ENCODE measurements around the gene PPP2R1A. TPM values are rescaled to one million over a fixed set of nuclear protein-coding genes. Genes with fewer than 3 reads are reported as not detected.
A peak's percentile ranks its signal among the peaks of the same experiment; 100 is the strongest.

Gene PPP2R1A
- total and polyA plus RNA-seq, 2 of the 13 experiments (the other 11 are each of a cell fraction or from before 2014, with no cell fraction given), result 86.7 to 130 TPM

DNA sequence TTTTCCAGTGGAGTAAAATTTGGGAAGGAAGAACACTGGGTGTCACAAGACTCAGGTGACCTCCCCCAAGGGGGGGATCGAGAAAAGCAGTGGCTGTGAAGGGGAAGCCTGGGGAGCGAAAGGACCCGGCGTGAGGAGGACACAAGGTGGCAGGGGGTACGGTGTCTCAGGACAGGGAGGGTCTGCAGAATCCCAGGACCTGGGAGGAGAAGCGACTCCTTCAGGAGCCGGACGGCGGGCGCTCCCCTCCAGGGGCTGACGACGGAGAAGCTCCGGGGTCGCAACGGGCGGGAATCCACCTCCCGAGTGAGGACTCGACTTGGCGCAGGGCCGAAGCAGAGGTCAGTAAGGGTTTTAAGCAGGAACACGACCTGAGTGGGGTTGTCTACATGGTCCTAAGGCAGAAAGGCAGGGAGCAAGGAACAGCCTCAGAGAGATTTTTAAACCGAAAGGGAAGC is 19.0 kb upstream of the PPP2R1A start (continued):
- TF ChIP-seq, protein P1, sequence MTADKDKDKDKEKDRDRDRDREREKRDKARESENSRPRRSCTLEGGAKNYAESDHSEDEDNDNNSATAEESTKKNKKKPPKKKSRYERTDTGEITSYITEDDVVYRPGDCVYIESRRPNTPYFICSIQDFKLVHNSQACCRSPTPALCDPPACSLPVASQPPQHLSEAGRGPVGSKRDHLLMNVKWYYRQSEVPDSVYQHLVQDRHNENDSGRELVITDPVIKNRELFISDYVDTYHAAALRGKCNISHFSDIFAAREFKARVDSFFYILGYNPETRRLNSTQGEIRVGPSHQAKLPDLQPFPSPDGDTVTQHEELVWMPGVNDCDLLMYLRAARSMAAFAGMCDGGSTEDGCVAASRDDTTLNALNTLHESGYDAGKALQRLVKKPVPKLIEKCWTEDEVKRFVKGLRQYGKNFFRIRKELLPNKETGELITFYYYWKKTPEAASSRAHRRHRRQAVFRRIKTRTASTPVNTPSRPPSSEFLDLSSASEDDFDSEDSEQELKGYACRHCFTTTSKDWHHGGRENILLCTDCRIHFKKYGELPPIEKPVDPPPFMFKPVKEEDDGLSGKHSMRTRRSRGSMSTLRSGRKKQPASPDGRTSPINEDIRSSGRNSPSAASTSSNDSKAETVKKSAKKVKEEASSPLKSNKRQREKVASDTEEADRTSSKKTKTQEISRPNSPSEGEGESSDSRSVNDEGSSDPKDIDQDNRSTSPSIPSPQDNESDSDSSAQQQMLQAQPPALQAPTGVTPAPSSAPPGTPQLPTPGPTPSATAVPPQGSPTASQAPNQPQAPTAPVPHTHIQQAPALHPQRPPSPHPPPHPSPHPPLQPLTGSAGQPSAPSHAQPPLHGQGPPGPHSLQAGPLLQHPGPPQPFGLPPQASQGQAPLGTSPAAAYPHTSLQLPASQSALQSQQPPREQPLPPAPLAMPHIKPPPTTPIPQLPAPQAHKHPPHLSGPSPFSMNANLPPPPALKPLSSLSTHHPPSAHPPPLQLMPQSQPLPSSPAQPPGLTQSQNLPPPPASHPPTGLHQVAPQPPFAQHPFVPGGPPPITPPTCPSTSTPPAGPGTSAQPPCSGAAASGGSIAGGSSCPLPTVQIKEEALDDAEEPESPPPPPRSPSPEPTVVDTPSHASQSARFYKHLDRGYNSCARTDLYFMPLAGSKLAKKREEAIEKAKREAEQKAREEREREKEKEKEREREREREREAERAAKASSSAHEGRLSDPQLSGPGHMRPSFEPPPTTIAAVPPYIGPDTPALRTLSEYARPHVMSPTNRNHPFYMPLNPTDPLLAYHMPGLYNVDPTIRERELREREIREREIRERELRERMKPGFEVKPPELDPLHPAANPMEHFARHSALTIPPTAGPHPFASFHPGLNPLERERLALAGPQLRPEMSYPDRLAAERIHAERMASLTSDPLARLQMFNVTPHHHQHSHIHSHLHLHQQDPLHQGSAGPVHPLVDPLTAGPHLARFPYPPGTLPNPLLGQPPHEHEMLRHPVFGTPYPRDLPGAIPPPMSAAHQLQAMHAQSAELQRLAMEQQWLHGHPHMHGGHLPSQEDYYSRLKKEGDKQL (CRISPR knock-in tag; IDR thresholded peaks at IDR 0.05; ENCODE audit: low read depth), result no peak
- TF ChIP-seq, protein P2, sequence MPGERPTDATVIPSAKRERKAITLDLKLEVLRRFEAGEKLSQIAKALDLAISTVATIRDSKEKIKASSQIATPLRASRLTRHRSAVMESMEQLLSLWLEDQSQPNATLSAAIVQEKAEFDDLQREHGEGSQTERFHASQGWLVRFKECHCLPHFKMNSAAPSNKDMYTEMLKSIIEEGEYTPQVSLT (CRISPR knock-in tag; IDR thresholded peaks at IDR 0.05; ENCODE audit: borderline replicate concordance, low read depth), result no peak

DNA sequence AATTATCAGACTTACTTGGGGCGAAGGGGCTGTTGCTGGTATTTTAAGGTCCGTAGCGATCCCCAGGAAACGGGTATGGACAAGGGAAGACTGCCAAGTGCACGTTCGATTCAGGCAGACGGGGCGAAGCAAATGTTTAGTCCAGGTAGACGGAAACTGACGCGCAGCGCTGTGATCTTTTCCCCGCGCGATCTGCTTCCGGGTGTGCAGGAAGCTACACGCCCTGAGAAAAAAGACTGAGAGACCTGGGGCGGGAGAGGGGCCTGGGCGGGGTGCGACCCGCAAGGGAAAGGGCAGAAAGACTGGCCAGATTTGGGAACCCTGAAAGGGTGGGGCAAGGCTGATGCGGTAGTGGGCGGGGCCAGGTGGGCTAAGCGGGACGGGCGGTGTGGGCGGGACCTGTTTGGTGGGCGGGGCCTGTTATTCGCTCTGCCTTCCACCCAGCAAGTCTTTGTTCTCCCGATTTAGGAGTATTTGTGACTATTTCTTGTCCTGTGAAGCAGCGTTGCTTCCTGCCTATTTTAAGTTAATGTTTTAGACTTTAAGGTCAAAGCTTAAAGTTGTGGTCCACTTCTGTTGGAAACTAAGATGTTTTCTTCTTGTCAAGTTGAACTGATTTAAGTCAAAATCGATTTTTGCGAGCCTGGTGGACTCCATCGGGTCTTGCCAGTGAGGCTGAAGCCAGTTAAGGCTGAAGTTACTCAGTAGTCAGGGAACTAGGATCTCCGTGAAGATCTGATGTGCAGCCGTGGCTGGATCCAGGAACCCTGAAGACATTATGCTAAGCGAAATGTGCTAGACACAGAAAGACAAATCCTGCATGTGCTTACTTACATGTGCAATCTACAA is 18.3 kb upstream of the PPP2R1A start, which contains the start of gene ZNF836:
Gene ZNF836, minus strand, starts transcription at position 301 of the 849 bp plus-strand sequence. CDS start 3,549 bp downstream, outside the sequence.
- intact Hi-C loops (cut with micrococcal nuclease; ENCODE audit: unreplicated experiment) (loop anchor here (1.0 kb wide), 1 partner anchor 18 kb away; no protein-coding TSS in a partner anchor), in situ Hi-C loops (cut with HindIII; ENCODE audit: extremely low pct_ligation_motif_present, low pct_unique_long_range_greater_than_20kb) (no loop called here)
- 9% methylated on average over 33 of the region's 37 CpGs for WGBS (ENCODE audit: low lambda C conversion rate)
- H3K4me1 ChIP-seq (ENCODE audit: insufficient read depth, low read length), result peaks cover 20% of the 10 kb centered on the region
- peak within 1 kb of the TSS; percentile 61 to 88 (median 83) for H3K4me3 ChIP-seq (replicated peaks in 1 of 3; ENCODE audit: insufficient read depth in 1 of 3, low read depth in 2 of 3, low read length in 3 of 3)
- no peaks in the 10 kb centered on the region for H4K20me1 ChIP-seq (ENCODE audit: insufficient read depth, low read length)
- ChIA-PET CTCF (ENCODE audit: low intra/inter-chr PET ratio, low total read pairs) (no interaction called here), POLR2A (interaction anchor here (1.9 to 3.1 kb wide), 3 partner anchors 18 to 32 kb away, joined by 4 to 26 read pairs (median 8); partner anchors contain the start of genes PPP2R1A and ZNF616)
- peaks cover 0 to 6% of the 10 kb centered on the region in 2 experiments; a peak in 2 of 5 replicates for H3K36me3 ChIP-seq (replicated peaks in 1 of 2; ENCODE audit: control insufficient read depth in 1 of 2, insufficient read depth in 2 of 2, low read length in 2 of 2)
- FAIRE-seq (peak; percentile 59), ATAC-seq (peak; percentile 93), DNase-seq (ENCODE audit: low spot score) (peak; percentile 56)
- peak within 1 kb of the TSS; percentile 71 for H3K9ac ChIP-seq (ENCODE audit: insufficient read depth, low read depth, low read length)
- peak within 1 kb of the TSS; percentile 97 for H2AFZ ChIP-seq (ENCODE audit: low read length)
- H3K79me2 ChIP-seq (ENCODE audit: insufficient read depth, low read length), result no peaks in the 10 kb centered on the region
- H3K9me3 ChIP-seq (ENCODE audit: low read length), result no peaks in the 10 kb centered on the region
- TSS peak; percentile 86 for BruUV-seq (replicated peaks)
- peak within 1 kb of the TSS; percentile 52 for H3K27ac ChIP-seq (ENCODE audit: extremely low read length, insufficient read depth, low read length)
- H3K4me2 ChIP-seq (ENCODE audit: low read depth, low read length), result peak within 1 kb of the TSS; percentile 77
- H3K27me3 ChIP-seq (ENCODE audit: control insufficient read depth in 1 of 2, insufficient read depth in 2 of 2, low read length in 2 of 2), result no peaks in the 10 kb centered on the region; a peak in 1 of 5 replicates
- TF ChIP-seq POLR2A (IDR thresholded peaks at IDR 0.05; ENCODE audit: insufficient read depth in 1 of 2, low read depth in 2 of 2, low read length in 2 of 2), result peak; percentile 30 to 34; a peak in 3 of 4 replicates
- TF ChIP-seq LCORL (IDR thresholded peaks at IDR 0.05), result no peak
- peak; percentile 50; the same call in 1 of the 2 replicates for TF ChIP-seq LCORL (CRISPR knock-in tag; IDR thresholded peaks at IDR 0.05)
- TF ChIP-seq HNRNPH1 (optimal IDR thresholded peaks at IDR 0.05; ENCODE audit: low read depth, low read length), result no peak
- peak; percentile 78 for TF ChIP-seq GABPB1 (CRISPR knock-in tag; IDR thresholded peaks at IDR 0.05)
- TF ChIP-seq ZBTB42 (CRISPR knock-in tag; IDR thresholded peaks at IDR 0.05), result no peak
- TF ChIP-seq, protein P3, sequence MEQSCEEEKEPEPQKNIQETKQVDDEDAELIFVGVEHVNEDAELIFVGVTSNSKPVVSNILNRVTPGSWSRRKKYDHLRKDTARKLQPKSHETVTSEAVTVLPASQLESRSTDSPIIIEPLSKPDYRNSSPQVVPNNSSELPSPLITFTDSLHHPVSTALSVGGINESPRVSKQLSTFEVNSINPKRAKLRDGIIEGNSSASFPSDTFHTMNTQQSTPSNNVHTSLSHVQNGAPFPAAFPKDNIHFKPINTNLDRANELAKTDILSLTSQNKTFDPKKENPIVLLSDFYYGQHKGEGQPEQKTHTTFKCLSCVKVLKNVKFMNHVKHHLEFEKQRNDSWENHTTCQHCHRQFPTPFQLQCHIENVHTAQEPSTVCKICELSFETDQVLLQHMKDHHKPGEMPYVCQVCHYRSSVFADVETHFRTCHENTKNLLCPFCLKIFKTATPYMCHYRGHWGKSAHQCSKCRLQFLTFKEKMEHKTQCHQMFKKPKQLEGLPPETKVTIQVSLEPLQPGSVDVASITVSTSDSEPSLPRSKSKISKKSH (CRISPR knock-in tag; IDR thresholded peaks at IDR 0.05; ENCODE audit: borderline replicate concordance), result 0 out of 2 replicates have a peak, but pooled peaks have one; percentile 21
- TF ChIP-seq KDM2A (CRISPR knock-in tag; IDR thresholded peaks at IDR 0.05; ENCODE audit: borderline replicate concordance, low read depth), result 0 out of 2 replicates have a peak, but pooled peaks have one; percentile 58
- TF ChIP-seq CREB1 (IDR thresholded peaks at IDR 0.05), result no peak
- peak; percentile 18; the same call in 1 of the 2 replicates for TF ChIP-seq CREB1 (CRISPR knock-in tag; IDR thresholded peaks at IDR 0.05)
- TF ChIP-seq, protein P4, sequence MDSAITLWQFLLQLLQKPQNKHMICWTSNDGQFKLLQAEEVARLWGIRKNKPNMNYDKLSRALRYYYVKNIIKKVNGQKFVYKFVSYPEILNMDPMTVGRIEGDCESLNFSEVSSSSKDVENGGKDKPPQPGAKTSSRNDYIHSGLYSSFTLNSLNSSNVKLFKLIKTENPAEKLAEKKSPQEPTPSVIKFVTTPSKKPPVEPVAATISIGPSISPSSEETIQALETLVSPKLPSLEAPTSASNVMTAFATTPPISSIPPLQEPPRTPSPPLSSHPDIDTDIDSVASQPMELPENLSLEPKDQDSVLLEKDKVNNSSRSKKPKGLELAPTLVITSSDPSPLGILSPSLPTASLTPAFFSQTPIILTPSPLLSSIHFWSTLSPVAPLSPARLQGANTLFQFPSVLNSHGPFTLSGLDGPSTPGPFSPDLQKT (CRISPR knock-in tag; IDR thresholded peaks at IDR 0.05; ENCODE audit: borderline replicate concordance), result no peak

Measured in HepG2 (cell line).